ENCODE measurements around the gene ZG16.

Gene ZG16

DNA sequence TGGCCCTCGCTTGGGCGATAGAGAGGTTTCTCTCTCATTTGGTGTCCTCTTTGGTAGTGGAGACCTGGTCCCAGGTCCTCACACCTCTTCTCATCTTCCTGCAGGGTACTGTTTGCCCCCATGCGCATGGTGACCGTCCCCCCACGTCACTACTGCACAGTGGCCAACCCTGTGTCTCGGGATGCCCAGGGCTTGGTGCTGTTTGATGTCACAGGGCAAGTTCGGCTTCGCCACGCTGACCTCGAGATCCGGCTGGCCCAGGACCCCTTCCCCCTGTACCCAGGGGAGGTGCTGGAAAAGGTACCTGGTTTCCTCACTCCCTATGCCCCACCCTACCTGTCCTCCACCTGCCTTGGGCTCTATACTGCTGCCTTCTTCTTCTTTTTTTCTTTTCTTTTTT lies 52.7 kb downstream of the ZG16 start:
- Mint-ChIP-seq H3K27me3 (no peaks in the 10 kb centered on the region), H3K9me3 (no peaks in the 10 kb centered on the region), H3K4me3 (no peak overlapping the region), H3K4me1 (peaks cover 7 to 8% of the 10 kb centered on the region in 2 donors), H3K27ac (no peak overlapping the region), H3K36me3 (peaks cover 39 to 51% of the 10 kb centered on the region in 2 donors)
- ATAC-seq (replicated peaks), result no peak
- DNase-seq, result no peak

DNA sequence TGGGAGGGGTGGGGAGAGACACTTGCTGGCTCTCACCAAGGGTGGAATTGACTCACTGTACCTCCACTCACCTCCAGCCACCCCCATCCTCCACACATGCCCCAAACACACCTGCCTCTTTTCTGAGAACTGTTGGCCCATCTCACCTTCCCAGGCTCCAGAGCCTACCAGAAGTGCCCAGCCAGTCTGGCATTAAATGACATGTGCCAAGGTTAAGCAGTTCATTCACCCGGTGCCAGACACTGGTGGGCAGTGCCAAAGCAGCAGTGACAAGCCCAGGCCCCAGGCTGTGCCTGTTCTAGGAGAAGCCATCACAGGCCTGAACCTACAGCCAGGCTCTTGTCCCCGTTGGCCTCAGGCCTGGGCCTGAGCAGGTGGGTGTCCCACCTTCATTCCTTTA lies 53.4 kb downstream of the ZG16 start:
- no peaks in the 10 kb centered on the region for H3K27me3 Mint-ChIP-seq
- peaks cover 7% of the 10 kb centered on the region in 2 donors for H3K4me1 Mint-ChIP-seq
- DNase-seq (no peak), ATAC-seq (replicated peaks) (no peak)
- no peak overlapping the region for H3K4me3 Mint-ChIP-seq
- no peaks in the 10 kb centered on the region for H3K9me3 Mint-ChIP-seq
- peaks cover 44 to 55% of the 10 kb centered on the region in 2 donors for H3K36me3 Mint-ChIP-seq
- H3K27ac Mint-ChIP-seq, result no peak overlapping the region
